Spinal cord (tissue), 10 donors: ENCODE measurements around the gene SCAND1. TPM values are rescaled to one million over a fixed set of nuclear protein-coding genes. Genes with fewer than 3 reads are reported as not detected.
"Not testable (repeated sequence)": the region's sequence is repeated elsewhere in the genome, so short reads cannot be mapped to it uniquely, and the experiment has no call there.

Experiments
- DNase-seq, 6 donors: peaks; one replicate each; pipeline versions ENCODE4 v3.0.0 to v3.0.0-alpha.2; 2013 to 2015; ENCODE audit warnings: low spot score in 6 of 6, low read depth in 4 of 6
- H3K27ac ChIP-seq: one replicate; pipeline ENCODE4 v1.5.1; 2013; ENCODE audit warnings: low read depth, low read length, control low read depth
- H3K27me3 ChIP-seq: one replicate; pipeline ENCODE4 v1.6.1; 2013; ENCODE audit warnings: low read length; ENCODE audit not compliant: control insufficient read depth, insufficient read depth
- H3K36me3 ChIP-seq: one replicate; pipeline ENCODE4 v1.6.1; 2013; ENCODE audit warnings: low read length; ENCODE audit not compliant: control insufficient read depth, insufficient read depth
- H3K4me1 ChIP-seq: one replicate; pipeline ENCODE4 v1.6.1; 2013; ENCODE audit warnings: low read length; ENCODE audit not compliant: control insufficient read depth, insufficient read depth
- H3K4me3 ChIP-seq: one replicate; pipeline ENCODE4 v1.5.1; 2013; ENCODE audit warnings: low read depth, low read length, control low read depth
- H3K9me3 ChIP-seq: one replicate; pipeline ENCODE4 v1.6.1; 2013; ENCODE audit warnings: low read length; ENCODE audit not compliant: control insufficient read depth, insufficient read depth
- WGBS: methylation state at CpG from one replicate; pipeline ENCODE4 v1.1.5; 2013; ENCODE audit warnings: missing lambda C conversion rate; ENCODE audit not compliant: insufficient coverage; 5-methylcytosine and 5-hydroxymethylcytosine counted together
- long read RNA-seq, 4 donors: transcript quantifications; one replicate each; lab custom pipeline, GENCODE V29; 2026
- polyA plus RNA-seq, 2 donors: library from polyadenylated mRNA; unstranded; fragments of 120-200 nt; gene quantifications; one replicate each; pipeline ENCODE4 v1.2.1, GENCODE V29; 2013; ENCODE audit not compliant: insufficient read length in 2 of 2
- total RNA-seq, 2 donors: library from RNA; depleted of rRNA in 1 of 2; stranded (reverse); fragments of 120-200 nt in 1 of 2; fragments of >200 nt in 1 of 2; gene quantifications; one replicate each; pipeline versions ENCODE4 v1.2.3 to v1.2.4, GENCODE V29; 2013 to 2014
- donor health status: healthy.

The SCAND1 gene
- total RNA-seq (10 to 100 TPM; 22.3 to 60.4 TPM), polyA plus RNA-seq (10 to 100 TPM; 75.3 to 80.6 TPM)
- long read RNA-seq, donor 1, transcript SCAND1-201 (2 exons, 902 nt): major isoform, 18 of 86 reads
- long read RNA-seq, donor 1, partial matches to known transcripts: 68 of 86 reads
- long read RNA-seq, donor 1, other reads (novel, unspliced or antisense): 0 of 86 reads
- long read RNA-seq, donor 2, partial matches to known transcripts: 0 of 4 reads
- long read RNA-seq, donor 2, other reads (novel, unspliced or antisense): 0 of 4 reads
- long read RNA-seq, donor 3, transcript SCAND1-201 (2 exons, 902 nt): major isoform, 17 of 17 reads
- long read RNA-seq, donor 3, partial matches to known transcripts: 0 of 17 reads
- long read RNA-seq, donor 3, other reads (novel, unspliced or antisense): 0 of 17 reads
- long read RNA-seq, donor 4, transcript SCAND1-201 (2 exons, 902 nt): major isoform, 26 of 90 reads
- long read RNA-seq, donor 4, partial matches to known transcripts: 64 of 90 reads
- long read RNA-seq, donor 4, other reads (novel, unspliced or antisense): 0 of 90 reads

- Histone ChIP-seq H3K4me1 (peaks cover 12% of the 10 kb centered on the region), H3K27me3 (no peaks in the 10 kb centered on the region), H3K4me3 (peak within 1 kb of the TSS; percentile 91), H3K9me3 (no peaks in the 10 kb centered on the region), H3K36me3 (peaks cover 8% of the 10 kb centered on the region), H3K27ac (peak within 1 kb of the TSS; percentile 98)
- under 1% methylated on average over 76 of the region's 76 CpGs for WGBS
- peak; percentile 92 to 99 (median 96) for DNase-seq
These were observed at the start of gene SCAND1 for GRCh38 chr20:35954200-35954906. Gene SCAND1, minus strand, starts transcription at chr20:35954502. Its CDS starts 218 bp downstream, at chr20:35954284.

GRCh38 chr20:36004045-36004444 lies 49.7 kb upstream of the SCAND1 start:
- DNase-seq: no peak
- Histone ChIP-seq H3K27ac (no peak overlapping the region), H3K27me3 (no peaks in the 10 kb centered on the region), H3K36me3 (no peaks in the 10 kb centered on the region), H3K9me3 (no peaks in the 10 kb centered on the region), H3K4me1 (no peaks in the 10 kb centered on the region), H3K4me3 (no peak overlapping the region)
- no CpG with 5 or more reads among the region's 1 CpG for WGBS

GRCh38 chr20:36002855-36003254 lies 48.6 kb upstream of the SCAND1 start:
- H3K4me1 ChIP-seq: no peaks in the 10 kb centered on the region
- no peaks in the 10 kb centered on the region for H3K9me3 ChIP-seq
- H3K36me3 ChIP-seq: no peaks in the 10 kb centered on the region
- DNase-seq: no peak
- no peaks in the 10 kb centered on the region for H3K27me3 ChIP-seq
- no peak overlapping the region for H3K4me3 ChIP-seq
- no peak overlapping the region for H3K27ac ChIP-seq

- H3K4me3 ChIP-seq, H3K4me1 ChIP-seq, H3K27ac ChIP-seq, H3K36me3 ChIP-seq, H3K9me3 ChIP-seq, DNase-seq, H3K27me3 ChIP-seq: not testable (repeated sequence)
- WGBS: no CpG with 5 or more reads among the region's 34 CpGs
These were observed 47.0 kb upstream of the SCAND1 start for GRCh38 chr20:36001331-36001730.

GRCh38 chr20:35996492-35996891 lies 42.2 kb upstream of the SCAND1 start:
- H3K36me3 ChIP-seq, H3K4me3 ChIP-seq, H3K27me3 ChIP-seq, H3K9me3 ChIP-seq, H3K4me1 ChIP-seq, DNase-seq, H3K27ac ChIP-seq: not testable (repeated sequence)
- 95% methylated on average over 6 of the region's 8 CpGs for WGBS

GRCh38 chr20:35994994-35995453 lies 40.7 kb upstream of the SCAND1 start:
- H3K27me3 ChIP-seq: no peaks in the 10 kb centered on the region
- H3K4me1 ChIP-seq: peaks cover 3% of the 10 kb centered on the region
- H3K27ac ChIP-seq: no peak overlapping the region
- DNase-seq: peak; percentile 31 to 94 (median 58)
- 0% methylated on average over 5 of the region's 6 CpGs for WGBS
- H3K36me3 ChIP-seq: no peaks in the 10 kb centered on the region
- no peak overlapping the region for H3K4me3 ChIP-seq
- no peaks in the 10 kb centered on the region for H3K9me3 ChIP-seq

GRCh38 chr20:35992713-35993335 lies 38.5 kb upstream of the SCAND1 start:
- H3K4me3 ChIP-seq: no peak overlapping the region
- no CpG with 5 or more reads among the region's 6 CpGs for WGBS
- no peak overlapping the region for H3K27ac ChIP-seq
- peak; percentile 31 to 93 (median 64) for DNase-seq
- H3K36me3 ChIP-seq: no peaks in the 10 kb centered on the region
- H3K4me1 ChIP-seq: peaks cover 3% of the 10 kb centered on the region
- no peaks in the 10 kb centered on the region for H3K9me3 ChIP-seq
- H3K27me3 ChIP-seq: no peaks in the 10 kb centered on the region

- Histone ChIP-seq H3K4me1 (peaks cover 3% of the 10 kb centered on the region), H3K27ac (no peak overlapping the region), H3K9me3 (no peaks in the 10 kb centered on the region), H3K27me3 (no peaks in the 10 kb centered on the region), H3K36me3 (no peaks in the 10 kb centered on the region), H3K4me3 (no peak overlapping the region)
- WGBS: no CpG with 5 or more reads among the region's 3 CpGs
- peak in 2 of 6 donors; percentile 43 to 51 for DNase-seq
These were observed 37.0 kb upstream of the SCAND1 start for GRCh38 chr20:35991142-35991771.

- no CpG with 5 or more reads among the region's 2 CpGs for WGBS
- no peaks in the 10 kb centered on the region for H3K9me3 ChIP-seq
- no peak overlapping the region for H3K27ac ChIP-seq
- no peaks in the 10 kb centered on the region for H3K36me3 ChIP-seq
- no peak for DNase-seq
- H3K4me1 ChIP-seq: no peaks in the 10 kb centered on the region
- H3K4me3 ChIP-seq: no peak overlapping the region
- no peaks in the 10 kb centered on the region for H3K27me3 ChIP-seq
These were observed 34.7 kb upstream of the SCAND1 start for GRCh38 chr20:35988910-35989463.
